HepG2 (cell line): ENCODE results near the gene RGS14. TPM values are rescaled to one million over a fixed set of nuclear protein-coding genes. Genes with fewer than 3 reads are reported as not detected.

Experiments used
- ATF1 ChIP-seq: IDR thresholded peaks from 2 replicates; pipeline ENCODE4 v1.6.1; 2016; ENCODE audit warnings: mild to moderate bottlenecking, control low read depth
- FIP1L1 ChIP-seq: fragments of 200-400 bp; formaldehyde crosslinking; IDR thresholded peaks from 2 replicates; pipeline ENCODE4 v1.6.1; 2018; ENCODE audit warnings: low read depth, mild to moderate bottlenecking, low read length, moderate library complexity, borderline replicate concordance; ENCODE audit not compliant: insufficient read depth
- JUND ChIP-seq: sonication (generic); formaldehyde crosslinking; IDR thresholded peaks from 2 replicates; pipeline ENCODE4 v1.8.0; 2022; ENCODE audit warnings: mild to moderate bottlenecking, missing genetic modification reagents
- KIAA2018 ChIP-seq: sonication (generic); formaldehyde crosslinking; IDR thresholded peaks from 2 replicates; pipeline ENCODE4 v1.5.0; 2020; ENCODE audit warnings: mild to moderate bottlenecking, missing genetic modification reagents, borderline replicate concordance
- NCOR1 ChIP-seq: fragments of 200-600 bp; sonication (generic); IDR thresholded peaks from 2 replicates; pipeline ENCODE4 v1.7.0; 2017; ENCODE audit warnings: antibody characterized with exemption, low read length, borderline replicate concordance
- NR2F6 ChIP-seq, 2 experiments: IDR thresholded peaks; 2 replicates each; pipeline ENCODE4 v1.6.1; 2016; ENCODE audit warnings: antibody characterized with exemption in 1 of 2, mild to moderate bottlenecking in 1 of 2
- RBAK ChIP-seq: sonication (generic); formaldehyde crosslinking; IDR thresholded peaks from 2 replicates; pipeline ENCODE4 v1.5.1; 2020; ENCODE audit warnings: mild to moderate bottlenecking, missing genetic modification reagents
- REXO4 ChIP-seq: sonication (generic); formaldehyde crosslinking; IDR thresholded peaks from 2 replicates; pipeline ENCODE4 v1.8.0; 2022; ENCODE audit warnings: missing genetic modification reagents, mild to moderate bottlenecking, borderline replicate concordance
- ZBTB39 ChIP-seq: sonication (generic); formaldehyde crosslinking; IDR thresholded peaks from 2 replicates; pipeline ENCODE4 v1.5.0; 2020; ENCODE audit warnings: missing genetic modification reagents
- ZFP37 ChIP-seq: sonication (generic); formaldehyde crosslinking; IDR thresholded peaks from 2 replicates; pipeline ENCODE4 v1.4.0; 2020; ENCODE audit warnings: missing genetic modification reagents, borderline replicate concordance
- ZNF230 ChIP-seq: sonication (generic); formaldehyde crosslinking; IDR thresholded peaks from 2 replicates; pipeline ENCODE4 v1.4.0; 2020; ENCODE audit warnings: mild to moderate bottlenecking, missing genetic modification reagents
- ZNF33B ChIP-seq: sonication (generic); formaldehyde crosslinking; IDR thresholded peaks from 2 replicates; pipeline ENCODE4 v1.5.1; 2020; ENCODE audit warnings: mild to moderate bottlenecking, missing genetic modification reagents
- ZNF383 ChIP-seq: sonication (generic); formaldehyde crosslinking; IDR thresholded peaks from 2 replicates; pipeline ENCODE4 v1.4.0; 2020; ENCODE audit warnings: missing genetic modification reagents, mild to moderate bottlenecking, borderline replicate concordance
- ZNF501 ChIP-seq: sonication (generic); formaldehyde crosslinking; IDR thresholded peaks from 2 replicates; pipeline ENCODE4 v1.5.1; 2020; ENCODE audit warnings: mild to moderate bottlenecking, moderate library complexity, missing genetic modification reagents
- ZNF503 ChIP-seq: sonication (generic); formaldehyde crosslinking; IDR thresholded peaks from 2 replicates; pipeline ENCODE4 v1.4.0; 2020; ENCODE audit warnings: missing genetic modification reagents
- ZNF776 ChIP-seq: sonication (generic); formaldehyde crosslinking; IDR thresholded peaks from 2 replicates; pipeline ENCODE4 v1.4.0; 2020; ENCODE audit warnings: mild to moderate bottlenecking, missing genetic modification reagents
- polyA plus RNA-seq, 8 experiments: library from polyadenylated mRNA; depleted of rRNA in 3 of 8; stranded (reverse) in 7 of 8; unstranded in 1 of 8; fragments of >200 nt; fragmentation: Illumina TruSeq in 4 of 8; extraction: Trizol in 4 of 8; gene quantifications; 2 replicates each; pipeline versions ENCODE4 v1.2.1 to v1.2.3, GENCODE V29; 2011 to 2016; ENCODE audit warnings: low read depth in 4 of 8, missing spikeins in 1 of 8, mixed read lengths in 1 of 8; ENCODE audit not compliant: insufficient read depth in 1 of 8
- total RNA-seq, 5 experiments: library from RNA; depleted of rRNA; stranded (reverse); fragments of >200 nt; fragmentation: Illumina TruSeq; extraction: Trizol; gene quantifications; 2 replicates each; pipeline ENCODE4 v1.2.3, GENCODE V29; 2016; ENCODE audit warnings: low read depth in 1 of 5
- TF ChIP-seq, protein P1 (sequence below): fragments of 450-650 bp; IDR thresholded peaks from 2 replicates; pipeline ENCODE4 v1.6.1; 2017

Gene RGS14
- total and polyA plus RNA-seq, 2 of the 13 experiments (the other 11 are each of a cell fraction or from before 2014, with no cell fraction given) = 11.1 to 17.2 TPM

DNA sequence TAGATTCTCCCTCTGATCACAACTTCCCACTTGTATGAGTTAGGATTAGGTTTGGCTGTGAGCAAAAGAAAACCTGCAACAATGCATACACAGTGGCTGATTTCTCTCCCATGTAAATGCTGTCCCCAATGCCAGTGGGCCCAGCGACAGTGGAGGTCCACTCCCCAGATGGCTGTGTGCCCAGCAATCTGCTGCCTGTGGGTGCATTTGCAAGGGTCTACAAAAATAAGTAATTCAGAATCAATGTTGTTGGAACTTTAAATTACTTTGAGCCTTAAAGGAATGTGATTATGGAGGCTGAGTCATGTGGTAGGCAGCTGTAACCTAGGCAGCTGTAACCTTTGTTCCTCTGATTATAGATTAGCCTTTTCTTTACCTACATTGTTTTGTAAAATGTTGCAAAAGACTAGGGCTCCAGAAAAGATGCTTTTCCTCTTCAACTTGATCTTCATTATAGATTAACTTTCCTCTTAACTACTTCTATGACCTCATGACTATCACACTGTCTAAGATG lies 31.8 kb upstream of the RGS14 start (continued):
- TF ChIP-seq KIAA2018 (CRISPR knock-in tag) (no peak), ZFP37 (CRISPR knock-in tag) (no peak), ZNF503 (CRISPR knock-in tag) (0 out of 2 replicates have a peak, but pooled peaks have one; percentile 18), ZNF776 (no peak), RBAK (CRISPR knock-in tag) (no peak), REXO4 (no peak), ZBTB39 (CRISPR knock-in tag) (no peak), ZNF33B (CRISPR knock-in tag) (no peak), ATF1 (CRISPR knock-in tag) (no peak), FIP1L1 (no peak), ZNF383 (no peak), NCOR1 (peak; percentile 84), NR2F6 (IDR thresholded peaks at IDR 0.05) (peak; percentile 58), NR2F6 (CRISPR knock-in tag; IDR thresholded peaks at IDR 0.05) (peak; percentile 48; the same call in 1 of the 2 replicates), ZNF230 (CRISPR knock-in tag) (no peak), ZNF501 (CRISPR knock-in tag) (no peak), JUND (CRISPR knock-in tag) (peak; percentile 86)
- TF ChIP-seq, protein P1, sequence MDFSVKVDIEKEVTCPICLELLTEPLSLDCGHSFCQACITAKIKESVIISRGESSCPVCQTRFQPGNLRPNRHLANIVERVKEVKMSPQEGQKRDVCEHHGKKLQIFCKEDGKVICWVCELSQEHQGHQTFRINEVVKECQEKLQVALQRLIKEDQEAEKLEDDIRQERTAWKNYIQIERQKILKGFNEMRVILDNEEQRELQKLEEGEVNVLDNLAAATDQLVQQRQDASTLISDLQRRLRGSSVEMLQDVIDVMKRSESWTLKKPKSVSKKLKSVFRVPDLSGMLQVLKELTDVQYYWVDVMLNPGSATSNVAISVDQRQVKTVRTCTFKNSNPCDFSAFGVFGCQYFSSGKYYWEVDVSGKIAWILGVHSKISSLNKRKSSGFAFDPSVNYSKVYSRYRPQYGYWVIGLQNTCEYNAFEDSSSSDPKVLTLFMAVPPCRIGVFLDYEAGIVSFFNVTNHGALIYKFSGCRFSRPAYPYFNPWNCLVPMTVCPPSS = no peak
